DND-41 (cell line): Measurements from ENCODE around the gene GPR151.

Experiments
- CTCF ChIP-seq: IDR thresholded peaks from 2 replicates; pipeline ENCODE4 v1.5.1; 2012; ENCODE audit warnings: borderline replicate concordance, low read length, moderate library complexity, mild to moderate bottlenecking; ENCODE audit not compliant: poor library complexity, severe bottlenecking; ENCODE audit errors: extremely low read depth
- EZH2 ChIP-seq: IDR thresholded peaks from 3 replicates; pipeline ENCODE4 v1.6.1; 2012; ENCODE audit warnings: borderline replicate concordance, low read depth, mild to moderate bottlenecking, moderate library complexity, low read length, inconsistent platforms; ENCODE audit not compliant: severe bottlenecking

DNA sequence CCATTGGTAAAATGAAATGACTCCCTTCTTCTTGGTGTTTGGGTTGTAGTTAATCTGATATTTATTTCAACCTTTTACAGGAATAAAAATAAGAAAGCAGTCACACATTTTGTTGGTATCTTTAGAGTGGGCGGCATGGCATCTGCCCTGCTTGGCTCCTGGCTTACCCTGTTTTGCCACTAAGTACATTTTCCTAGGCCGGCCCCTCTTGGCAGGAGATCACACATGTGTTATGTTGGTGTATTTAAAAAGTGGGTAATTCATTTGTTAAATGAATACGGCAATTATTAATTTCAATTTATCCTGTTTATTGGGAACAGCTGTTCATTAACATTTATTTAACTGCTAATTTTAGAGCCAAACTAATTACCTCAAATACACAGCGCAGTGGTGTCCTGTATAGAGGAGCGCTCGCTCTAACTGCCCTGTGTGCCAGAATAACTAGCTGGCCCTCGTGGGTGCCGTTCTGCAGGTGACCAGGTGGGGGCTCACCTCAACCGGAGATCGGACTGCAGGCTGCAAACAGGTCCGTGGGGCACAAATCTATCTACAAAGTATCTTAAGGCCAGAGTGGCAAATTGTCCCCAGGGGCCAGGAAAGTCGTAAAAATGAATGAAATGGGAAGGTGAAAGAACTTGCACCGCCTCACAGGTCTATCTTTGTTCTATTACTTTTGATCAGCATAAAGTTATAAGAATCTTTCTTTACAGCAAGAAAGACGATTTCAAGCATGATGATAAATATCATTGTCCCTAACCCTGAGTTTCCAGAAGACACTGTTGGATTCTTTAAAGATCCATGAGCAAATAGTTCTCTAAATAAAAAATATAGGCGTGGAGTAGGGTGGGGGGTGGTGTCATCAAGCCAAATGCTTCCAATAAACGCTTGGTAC lies 26.2 kb upstream of the GPR151 start:
- TF ChIP-seq CTCF (peak; percentile 90), EZH2 (no peak)
